GM06990 (cell line): Measurements from ENCODE around the gene ZNF525.
"Not testable (repeated sequence)": the region's sequence is repeated elsewhere in the genome, so short reads cannot be mapped to it uniquely, and the experiment has no call there.

ENCODE experiments used
- DNase-seq: peaks from one replicate; pipeline ENCODE4 v3.0.0-alpha.2; 2011; ENCODE audit not compliant: insufficient read length; ENCODE audit errors: extremely low read depth
- H3K27me3 ChIP-seq: replicated peaks from 2 replicates; pipeline ENCODE4 v1.6.0; 2011; ENCODE audit warnings: low read length; ENCODE audit not compliant: control insufficient read depth, insufficient read depth
- H3K36me3 ChIP-seq: 2 replicates; pipeline ENCODE4 v1.5.1; 2011; ENCODE audit warnings: low read length; ENCODE audit not compliant: control insufficient read depth, insufficient read depth
- H3K4me3 ChIP-seq: replicated peaks from 2 replicates; pipeline ENCODE4 v1.5.1; 2011; ENCODE audit warnings: low read depth, mild to moderate bottlenecking, control low read depth, low read length
- TF ChIP-seq, protein P1 (sequence below): IDR thresholded peaks from 2 replicates; pipeline ENCODE4 v1.5.1; 2011; ENCODE audit warnings: low read length, control low read depth, mild to moderate bottlenecking, inconsistent platforms; ENCODE audit not compliant: insufficient read depth, poor library complexity, severe bottlenecking

Gene ZNF525

GRCh38 chr19:53422551-53422950 is 57.0 kb downstream of the ZNF525 start:
- no peak for DNase-seq
- TF ChIP-seq, protein P1, sequence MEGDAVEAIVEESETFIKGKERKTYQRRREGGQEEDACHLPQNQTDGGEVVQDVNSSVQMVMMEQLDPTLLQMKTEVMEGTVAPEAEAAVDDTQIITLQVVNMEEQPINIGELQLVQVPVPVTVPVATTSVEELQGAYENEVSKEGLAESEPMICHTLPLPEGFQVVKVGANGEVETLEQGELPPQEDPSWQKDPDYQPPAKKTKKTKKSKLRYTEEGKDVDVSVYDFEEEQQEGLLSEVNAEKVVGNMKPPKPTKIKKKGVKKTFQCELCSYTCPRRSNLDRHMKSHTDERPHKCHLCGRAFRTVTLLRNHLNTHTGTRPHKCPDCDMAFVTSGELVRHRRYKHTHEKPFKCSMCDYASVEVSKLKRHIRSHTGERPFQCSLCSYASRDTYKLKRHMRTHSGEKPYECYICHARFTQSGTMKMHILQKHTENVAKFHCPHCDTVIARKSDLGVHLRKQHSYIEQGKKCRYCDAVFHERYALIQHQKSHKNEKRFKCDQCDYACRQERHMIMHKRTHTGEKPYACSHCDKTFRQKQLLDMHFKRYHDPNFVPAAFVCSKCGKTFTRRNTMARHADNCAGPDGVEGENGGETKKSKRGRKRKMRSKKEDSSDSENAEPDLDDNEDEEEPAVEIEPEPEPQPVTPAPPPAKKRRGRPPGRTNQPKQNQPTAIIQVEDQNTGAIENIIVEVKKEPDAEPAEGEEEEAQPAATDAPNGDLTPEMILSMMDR, result no peak
- Histone ChIP-seq H3K27me3 (no peaks in the 10 kb centered on the region), H3K4me3 (no peak overlapping the region), H3K36me3 (no peaks in the 10 kb centered on the region)

- not testable (repeated sequence) for H3K4me3 ChIP-seq, H3K36me3 ChIP-seq, DNase-seq, H3K27me3 ChIP-seq
These were observed 57.6 kb downstream of the ZNF525 start for GRCh38 chr19:53423074-53423473.

DNA sequence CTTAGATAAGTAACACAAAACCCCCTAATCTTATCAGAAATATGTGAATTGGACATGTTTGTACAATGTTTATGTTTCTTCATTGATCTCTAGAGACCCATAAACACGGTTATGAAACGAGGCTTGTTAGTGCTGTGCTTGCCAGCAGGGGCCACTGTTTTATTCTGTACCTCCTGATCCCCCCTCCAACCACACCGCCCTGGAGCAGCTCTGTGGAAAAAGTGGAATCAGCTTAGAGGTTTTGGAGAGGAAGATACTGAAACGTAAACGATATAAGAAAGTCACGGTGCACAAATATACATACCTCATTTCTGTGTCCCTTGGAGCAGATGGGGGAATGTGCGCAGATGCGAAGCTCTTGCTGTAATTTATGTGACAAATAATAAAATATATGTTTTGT is 58.2 kb downstream of the ZNF525 start:
- H3K36me3 ChIP-seq, DNase-seq, H3K4me3 ChIP-seq: not testable (repeated sequence)

DNA sequence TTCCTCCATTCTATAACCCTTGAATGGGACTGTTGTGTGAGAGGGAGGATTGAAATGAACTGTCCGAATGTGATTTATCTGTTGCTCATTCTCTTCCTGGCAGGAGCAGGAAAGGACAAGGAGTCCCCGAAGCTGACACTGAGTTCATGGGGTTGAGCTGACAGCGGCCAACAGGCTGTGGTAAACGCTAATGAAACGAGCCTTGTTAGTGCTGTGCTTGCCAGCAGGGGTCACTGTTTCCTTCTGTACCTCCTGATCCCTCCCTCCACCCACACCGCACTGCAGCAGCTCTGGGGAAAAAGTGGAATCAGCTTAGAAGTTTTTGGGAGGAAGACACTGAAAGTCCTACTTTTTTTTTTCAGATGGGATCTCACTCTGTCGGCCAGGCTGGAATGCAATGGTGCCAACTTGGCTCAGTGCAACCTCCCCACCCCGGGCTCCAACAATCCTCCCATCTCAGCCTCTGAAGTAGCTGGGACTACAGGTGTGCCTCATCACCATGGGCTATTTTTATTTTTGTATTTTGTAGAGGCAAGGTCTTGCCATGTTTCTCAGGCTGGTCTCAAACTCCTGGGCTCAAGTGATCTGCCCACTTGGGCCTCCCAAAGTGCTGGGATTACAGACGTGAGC is 59.6 kb downstream of the ZNF525 start:
- H3K36me3 ChIP-seq, result no peaks in the 10 kb centered on the region
- TF ChIP-seq, protein P1, result peak; percentile 64
- H3K4me3 ChIP-seq, result no peak overlapping the region
- no peaks in the 10 kb centered on the region for H3K27me3 ChIP-seq
- DNase-seq, result peak; percentile 23

More for the DNA sequence above, 58.2 kb downstream of the ZNF525 start:
- not testable (repeated sequence) for H3K27me3 ChIP-seq

DNA sequence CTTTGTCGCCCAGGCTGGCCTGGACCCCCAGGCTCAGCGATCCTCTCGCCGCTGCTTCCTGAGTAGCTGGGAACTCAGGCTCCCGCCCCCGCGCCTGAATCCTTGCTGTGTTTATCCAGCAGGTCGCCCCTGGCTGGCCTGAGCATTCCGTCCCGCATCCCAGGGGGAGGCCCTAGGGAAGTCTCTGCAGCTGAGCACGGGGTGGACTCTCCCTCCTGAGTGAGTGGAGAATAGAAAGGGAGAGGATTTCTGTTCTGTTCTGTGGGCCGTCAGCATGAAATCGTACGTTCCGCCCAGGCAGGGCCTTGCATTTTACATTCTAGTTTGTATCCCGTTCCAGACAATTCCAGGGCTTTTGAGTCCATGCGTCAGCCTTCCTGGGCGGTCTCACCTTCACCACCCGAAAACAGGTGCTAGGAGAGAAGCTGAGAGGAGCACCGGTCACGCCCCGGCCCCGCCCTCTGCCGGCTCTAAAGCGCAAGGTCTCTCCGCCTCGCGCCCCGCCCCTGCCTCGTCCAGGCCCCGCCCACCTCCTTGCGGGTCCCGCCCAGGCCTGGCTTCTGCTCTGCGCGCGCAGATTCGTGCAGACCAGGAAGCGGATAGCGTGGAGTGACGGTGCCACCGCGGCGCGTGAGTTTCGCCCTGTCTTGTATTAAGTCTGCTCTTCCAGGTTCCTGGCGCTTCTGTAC is 66.0 kb downstream of the ZNF525 start, which contains the start of gene ZNF761:
Gene ZNF761 (plus strand): TSS at position 586 of the 689 bp plus-strand sequence. CDS start 15,285 bp downstream, outside the sequence.
- H3K36me3 ChIP-seq, result no peaks in the 10 kb centered on the region; the same call in 1 of the 2 replicates
- H3K4me3 ChIP-seq, result peak within 1 kb of the TSS; percentile 94
- H3K27me3 ChIP-seq, result no peaks in the 10 kb centered on the region
- TF ChIP-seq, protein P1, result peak; percentile 10
- peak; percentile 94 for DNase-seq

GRCh38 chr19:53432088-53432661 is 66.7 kb downstream of the ZNF525 start:
- Histone ChIP-seq H3K4me3 (peak overlapping the region; percentile 94), H3K27me3 (no peaks in the 10 kb centered on the region), H3K36me3 (no peaks in the 10 kb centered on the region; the same call in 1 of the 2 replicates)
- TF ChIP-seq, protein P1, result no peak
- no peak for DNase-seq
